ENCODE data around the gene CREB5. TPM values are rescaled to one million over a fixed set of nuclear protein-coding genes. Genes with fewer than 3 reads are reported as not detected.
"Not testable (repeated sequence)": the region's sequence is repeated elsewhere in the genome, so short reads cannot be mapped to it uniquely, and the experiment has no call there.

The CREB5 gene
- total and polyA plus RNA-seq, 2 of the 13 experiments (the other 11 are each of a cell fraction or from before 2014, with no cell fraction given), result 0.38 to 0.71 TPM

DNA sequence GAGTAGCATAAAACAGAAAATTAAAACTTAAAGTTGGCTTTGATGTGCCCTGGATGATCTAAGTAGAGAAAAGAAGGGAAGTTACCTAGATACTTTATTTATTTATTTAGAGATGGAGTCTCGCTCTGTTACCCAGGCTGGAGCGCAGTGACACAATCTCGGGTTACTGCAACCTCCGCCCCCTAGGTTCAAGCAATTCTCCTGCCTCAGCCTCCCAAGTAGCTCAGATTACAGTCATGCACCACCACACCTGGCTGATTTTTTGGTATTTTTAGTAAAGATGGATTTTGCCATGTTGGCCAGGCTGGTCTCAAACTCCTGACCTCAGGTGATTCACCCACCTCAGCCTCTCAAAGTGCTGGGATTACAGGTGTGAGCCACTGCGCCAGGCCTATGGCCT, 373.8 kb downstream of the CREB5 start:
- H3K9ac ChIP-seq (ENCODE audit: insufficient read depth, low read depth, low read length); DNase-seq (ENCODE audit: low spot score); H3K27me3 ChIP-seq (ENCODE audit: control insufficient read depth in 1 of 2, insufficient read depth in 2 of 2, low read length in 2 of 2); in situ Hi-C loops (cut with HindIII; ENCODE audit: extremely low pct_ligation_motif_present, low pct_unique_long_range_greater_than_20kb); POLR2A ChIA-PET; H3K27ac ChIP-seq (ENCODE audit: extremely low read length, insufficient read depth, low read length); H3K79me2 ChIP-seq (ENCODE audit: insufficient read depth, low read length); intact Hi-C loops (cut with micrococcal nuclease; ENCODE audit: unreplicated experiment); H3K36me3 ChIP-seq (replicated peaks in 1 of 2; ENCODE audit: control insufficient read depth in 1 of 2, insufficient read depth in 2 of 2, low read length in 2 of 2); H3K9me3 ChIP-seq (ENCODE audit: low read length); H4K20me1 ChIP-seq (ENCODE audit: insufficient read depth, low read length); H3K4me1 ChIP-seq (ENCODE audit: insufficient read depth, low read length); FAIRE-seq; H3K4me3 ChIP-seq (replicated peaks in 1 of 3; ENCODE audit: insufficient read depth in 1 of 3, low read depth in 2 of 3, low read length in 3 of 3); BruUV-seq (replicated peaks); H3K4me2 ChIP-seq (ENCODE audit: low read depth, low read length); H2AFZ ChIP-seq (ENCODE audit: low read length); ATAC-seq; CTCF ChIA-PET (ENCODE audit: low intra/inter-chr PET ratio, low total read pairs): not testable (repeated sequence)
- WGBS (ENCODE audit: low lambda C conversion rate), result 64% methylated on average over 5 of the region's 5 CpGs

DNA sequence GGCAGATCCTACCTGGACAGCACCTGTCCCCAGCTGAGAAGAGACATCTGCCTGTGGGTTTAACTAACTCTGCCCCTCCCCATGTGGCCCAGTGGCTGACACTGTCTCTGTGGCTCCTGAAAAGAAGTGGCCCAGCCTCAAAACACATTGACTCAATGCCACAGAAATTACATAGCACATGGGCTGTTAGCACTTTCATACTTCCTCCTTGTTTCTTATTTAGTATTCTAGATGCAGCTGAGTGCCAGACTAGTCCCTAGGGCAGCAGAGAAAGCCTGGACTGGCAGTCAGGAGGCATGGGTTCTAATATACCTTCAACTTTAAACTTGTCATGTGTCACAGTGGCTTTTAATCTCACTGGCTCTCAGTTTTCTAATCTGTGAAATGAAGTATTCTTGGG, 374.8 kb downstream of the CREB5 start:
- ChIA-PET CTCF (ENCODE audit: low intra/inter-chr PET ratio, low total read pairs) (no interaction called here), POLR2A (no interaction called here)
- no peaks in the 10 kb centered on the region for H3K36me3 ChIP-seq (replicated peaks in 1 of 2; ENCODE audit: control insufficient read depth in 1 of 2, insufficient read depth in 2 of 2, low read length in 2 of 2)
- H3K27ac ChIP-seq (ENCODE audit: extremely low read length, insufficient read depth, low read length), result no peak overlapping the region
- H3K4me2 ChIP-seq (ENCODE audit: low read depth, low read length), result no peak overlapping the region
- no peak for FAIRE-seq
- no peaks in the 10 kb centered on the region for H3K27me3 ChIP-seq (ENCODE audit: control insufficient read depth in 1 of 2, insufficient read depth in 2 of 2, low read length in 2 of 2)
- H2AFZ ChIP-seq (ENCODE audit: low read length), result no peak overlapping the region
- TF ChIP-seq ZNF768 (CRISPR knock-in tag; IDR thresholded peaks at IDR 0.05), result no peak
- TF ChIP-seq, protein P1, sequence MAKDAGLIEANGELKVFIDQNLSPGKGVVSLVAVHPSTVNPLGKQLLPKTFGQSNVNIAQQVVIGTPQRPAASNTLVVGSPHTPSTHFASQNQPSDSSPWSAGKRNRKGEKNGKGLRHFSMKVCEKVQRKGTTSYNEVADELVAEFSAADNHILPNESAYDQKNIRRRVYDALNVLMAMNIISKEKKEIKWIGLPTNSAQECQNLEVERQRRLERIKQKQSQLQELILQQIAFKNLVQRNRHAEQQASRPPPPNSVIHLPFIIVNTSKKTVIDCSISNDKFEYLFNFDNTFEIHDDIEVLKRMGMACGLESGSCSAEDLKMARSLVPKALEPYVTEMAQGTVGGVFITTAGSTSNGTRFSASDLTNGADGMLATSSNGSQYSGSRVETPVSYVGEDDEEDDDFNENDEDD (CRISPR knock-in tag; IDR thresholded peaks at IDR 0.05; ENCODE audit: borderline replicate concordance), result no peak
- no peak for TF ChIP-seq HDAC6 (IDR thresholded peaks at IDR 0.05; ENCODE audit: low read depth, low read length)
- no peak for TF ChIP-seq ZBTB21 (CRISPR knock-in tag; IDR thresholded peaks at IDR 0.05)
- H3K9ac ChIP-seq (ENCODE audit: insufficient read depth, low read depth, low read length), result no peak overlapping the region
- H4K20me1 ChIP-seq (ENCODE audit: insufficient read depth, low read length), result no peaks in the 10 kb centered on the region
- no peaks in the 10 kb centered on the region for H3K79me2 ChIP-seq (ENCODE audit: insufficient read depth, low read length)
- no peak overlapping the region for H3K4me3 ChIP-seq (replicated peaks in 1 of 3; ENCODE audit: insufficient read depth in 1 of 3, low read depth in 2 of 3, low read length in 3 of 3)
- no peak for ATAC-seq
- no peak for DNase-seq (ENCODE audit: low spot score)
- H3K4me1 ChIP-seq (ENCODE audit: insufficient read depth, low read length), result no peaks in the 10 kb centered on the region
- BruUV-seq (replicated peaks), result no TSS peak
- in situ Hi-C loops (cut with HindIII; ENCODE audit: extremely low pct_ligation_motif_present, low pct_unique_long_range_greater_than_20kb), result no loop called here
- intact Hi-C loops (cut with micrococcal nuclease; ENCODE audit: unreplicated experiment), result no loop called here
- no peaks in the 10 kb centered on the region for H3K9me3 ChIP-seq (ENCODE audit: low read length)
